Measurements from ENCODE around the gene EXOC2.

EXOC2 gene

DNA sequence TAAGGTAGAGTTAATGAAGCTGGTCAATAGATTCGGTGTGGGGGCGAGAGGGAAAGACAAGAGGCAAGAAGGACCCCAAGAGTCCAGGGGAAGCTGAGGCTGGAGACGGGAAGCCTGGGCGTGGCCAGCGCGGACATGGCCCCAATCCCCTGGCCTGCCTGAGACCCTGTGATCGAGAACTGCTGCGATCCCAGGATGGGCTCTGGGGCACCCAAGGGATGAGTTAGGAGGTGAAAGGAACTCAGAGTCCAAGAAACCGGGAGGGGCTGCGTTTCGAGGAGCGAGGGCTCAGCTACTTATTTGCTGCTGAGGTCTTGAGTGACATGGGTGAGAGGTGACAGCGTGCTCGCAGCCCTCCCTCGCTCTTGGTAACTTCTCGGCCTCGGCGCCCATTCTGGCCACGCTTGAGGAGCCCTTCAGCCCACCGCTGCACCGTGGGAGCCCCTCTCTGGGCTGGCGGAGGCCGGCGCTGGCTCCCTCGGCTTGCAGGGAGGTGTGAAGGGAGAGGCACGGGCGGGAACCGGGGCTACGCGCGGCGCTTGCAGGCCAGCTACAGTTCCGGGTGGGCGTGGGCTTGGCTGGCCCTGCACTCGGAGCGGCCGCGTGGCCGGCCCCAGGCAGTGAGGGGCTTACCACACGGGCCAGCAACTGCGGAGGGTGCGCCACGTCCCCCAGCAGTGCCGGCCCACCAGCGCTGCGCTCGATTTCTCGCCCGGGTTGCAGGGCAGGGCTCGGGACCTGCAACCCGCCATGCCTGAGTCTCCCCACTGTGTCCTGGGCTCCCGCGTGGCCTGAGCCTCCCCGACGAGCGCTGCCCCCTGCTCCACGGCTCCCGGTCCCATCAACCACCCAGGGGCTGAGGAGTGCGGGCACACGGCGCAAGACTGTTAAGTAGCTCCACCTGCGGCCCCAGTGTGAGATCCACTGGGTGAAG lies 243.2 kb downstream of the EXOC2 start:
- no peak for TF ChIP-seq CTCF (IDR thresholded peaks at IDR 0.05)
- no peaks in the 10 kb centered on the region for H3K36me3 ChIP-seq (ENCODE audit: control insufficient read depth, insufficient read depth, low read length)
- no peak overlapping the region for H3K4me2 ChIP-seq (ENCODE audit: low read length)
- no peak overlapping the region for H3K4me3 ChIP-seq (ENCODE audit: low read depth, low read length)
- H3K27me3 ChIP-seq (ENCODE audit: control insufficient read depth, insufficient read depth, low read length): no peaks in the 10 kb centered on the region
- no peak overlapping the region for H2AFZ ChIP-seq
- no peaks in the 10 kb centered on the region for H3K79me2 ChIP-seq
- H3K27ac ChIP-seq: no peak overlapping the region
- H3K9ac ChIP-seq: no peak overlapping the region
- H3K4me1 ChIP-seq: no peaks in the 10 kb centered on the region
- no peaks in the 10 kb centered on the region for H3K9me3 ChIP-seq (ENCODE audit: control insufficient read depth, low read length)

DNA sequence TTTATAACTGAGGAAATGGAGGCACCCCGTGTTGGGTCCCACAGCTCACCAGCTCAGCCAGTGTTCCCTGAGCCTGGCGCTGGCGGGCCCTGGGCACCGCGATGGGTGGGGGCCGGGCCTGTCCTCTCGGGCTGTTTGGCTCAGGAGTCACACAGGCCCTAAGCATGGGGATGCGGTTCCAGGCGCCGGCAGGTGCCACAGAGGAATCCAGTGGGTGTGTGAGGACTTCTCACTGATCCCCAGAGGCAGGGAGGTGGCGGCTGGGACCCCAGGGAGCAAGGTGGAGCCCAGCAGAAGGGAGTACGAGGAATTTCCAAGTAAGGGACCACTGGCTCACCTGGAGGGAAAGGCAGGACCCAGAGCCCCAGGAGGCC lies 243.9 kb downstream of the EXOC2 start:
- no peak overlapping the region for H3K27ac ChIP-seq
- H3K79me2 ChIP-seq: no peaks in the 10 kb centered on the region
- H3K4me3 ChIP-seq (ENCODE audit: low read depth, low read length): no peak overlapping the region
- no peak overlapping the region for H3K9ac ChIP-seq
- TF ChIP-seq CTCF (IDR thresholded peaks at IDR 0.05): no peak
- no peaks in the 10 kb centered on the region for H3K27me3 ChIP-seq (ENCODE audit: control insufficient read depth, insufficient read depth, low read length)
- no peaks in the 10 kb centered on the region for H3K9me3 ChIP-seq (ENCODE audit: control insufficient read depth, low read length)
- no peaks in the 10 kb centered on the region for H3K4me1 ChIP-seq
- no peaks in the 10 kb centered on the region for H3K36me3 ChIP-seq (ENCODE audit: control insufficient read depth, insufficient read depth, low read length)
- H2AFZ ChIP-seq: no peak overlapping the region
- no peak overlapping the region for H3K4me2 ChIP-seq (ENCODE audit: low read length)

GRCh38 chr6:448296-449056 lies 244.5 kb downstream of the EXOC2 start:
- no peaks in the 10 kb centered on the region for H3K36me3 ChIP-seq (ENCODE audit: control insufficient read depth, insufficient read depth, low read length)
- H2AFZ ChIP-seq: no peak overlapping the region
- H3K4me2 ChIP-seq (ENCODE audit: low read length): no peak overlapping the region
- H3K9ac ChIP-seq: no peak overlapping the region
- H3K27ac ChIP-seq: no peak overlapping the region
- no peak overlapping the region for H3K4me3 ChIP-seq (ENCODE audit: low read depth, low read length)
- TF ChIP-seq CTCF (IDR thresholded peaks at IDR 0.05): no peak
- H3K79me2 ChIP-seq: no peaks in the 10 kb centered on the region
- H3K27me3 ChIP-seq (ENCODE audit: control insufficient read depth, insufficient read depth, low read length): no peaks in the 10 kb centered on the region
- no peaks in the 10 kb centered on the region for H3K4me1 ChIP-seq
- no peaks in the 10 kb centered on the region for H3K9me3 ChIP-seq (ENCODE audit: control insufficient read depth, low read length)

DNA sequence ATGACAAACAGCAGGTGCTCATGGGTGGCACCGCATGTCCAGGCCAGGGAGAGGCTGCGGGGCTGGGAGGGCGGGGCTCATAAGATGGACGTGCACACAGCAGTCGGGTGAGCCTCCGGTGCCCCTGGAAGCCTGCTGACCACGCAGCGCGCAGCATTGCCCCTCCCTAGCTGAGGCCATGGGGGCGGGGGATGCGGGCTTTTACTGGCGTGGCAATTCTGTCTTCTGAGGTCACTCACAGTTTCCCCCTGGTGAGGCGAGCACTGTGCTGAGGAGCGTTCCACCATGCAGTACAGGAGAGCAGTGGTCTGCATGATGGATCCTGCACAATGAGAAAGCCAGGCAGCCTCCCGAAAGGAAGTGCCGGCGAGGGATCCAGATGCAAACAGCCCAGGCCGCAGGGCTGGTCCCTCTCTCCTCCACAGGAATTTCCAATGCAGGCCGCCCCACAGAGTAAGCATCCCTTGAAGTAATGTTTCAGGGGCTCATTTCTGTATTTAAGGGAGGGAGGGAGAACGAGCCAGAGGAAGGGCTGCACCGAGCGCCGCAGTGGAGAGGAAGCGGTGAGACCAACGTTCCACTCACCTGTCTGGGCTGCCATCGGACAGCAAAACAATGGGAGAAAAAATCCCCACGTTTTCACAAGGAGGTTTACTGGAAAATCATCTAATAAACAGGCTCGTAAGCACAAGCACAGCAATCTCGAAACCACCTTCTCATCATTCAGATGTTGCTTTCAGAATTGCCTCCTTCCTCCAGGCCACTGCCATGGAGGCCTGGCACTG lies 245.4 kb downstream of the EXOC2 start:
- Histone ChIP-seq H3K79me2 (no peaks in the 10 kb centered on the region), H3K9ac (no peak overlapping the region), H3K27me3 (ENCODE audit: control insufficient read depth, insufficient read depth, low read length) (no peaks in the 10 kb centered on the region), H3K4me1 (no peaks in the 10 kb centered on the region), H3K4me3 (ENCODE audit: low read depth, low read length) (no peak overlapping the region), H3K4me2 (ENCODE audit: low read length) (no peak overlapping the region), H2AFZ (no peak overlapping the region), H3K36me3 (ENCODE audit: control insufficient read depth, insufficient read depth, low read length) (no peaks in the 10 kb centered on the region), H3K9me3 (ENCODE audit: control insufficient read depth, low read length) (no peaks in the 10 kb centered on the region), H3K27ac (no peak overlapping the region)
- TF ChIP-seq CTCF (IDR thresholded peaks at IDR 0.05): no peak

All from parathyroid adenoma (tissue), 2 donors.